K562 (cell line): ENCODE results near the gene FKBP8. TPM values are rescaled to one million over a fixed set of nuclear protein-coding genes. Genes with fewer than 3 reads are reported as not detected.

Experiments used
- ATAC-seq: fragments of 200-7000 bp; cut with Tn5 transposase; 3 replicates; pipeline ENCODE4 v1.9.1; 2020; ENCODE audit warnings: moderate library complexity
- BruUV-seq: library from RNA; stranded (reverse); fragments of 400-500 nt; replicated peaks from 2 replicates; lab custom pipeline; 2021; lab: Mats Ljungman, UMichigan
- CTCF ChIA-PET: fragments of 300-600 bp; formaldehyde crosslinking; extraction: SDS; loops from one replicate; lab custom pipeline; 2021; ENCODE audit warnings: low intra/inter-chr PET ratio; lab: Yijun Ruan, JAX
- POLR2A ChIA-PET: fragments of 300-600, 350-650 bp; sonication (Branson Sonifier 250); formaldehyde crosslinking; extraction: SDS; loops from one replicate; lab custom pipeline; 2021; ENCODE audit warnings: antibody characterized with exemption, inconsistent platforms; lab: Yijun Ruan, JAX
- DNase-seq, 4 experiments: peaks; one replicate each; pipeline versions ENCODE4 v3.0.0 to v3.0.0-alpha.2; 2011 to 2018; ENCODE audit warnings: low spot score in 3 of 4, mixed read lengths in 3 of 4; ENCODE audit errors: extremely low read depth in 1 of 4
- FAIRE-seq: peaks from 2 replicates; lab custom pipeline; 2011; peaks lifted over from hg19 to GRCh38; lab: Jason Lieb, UNC
- H2AFZ ChIP-seq: 2 replicates; pipeline ENCODE4 v1.6.0; 2011; ENCODE audit warnings: low read depth, low read length, control low read depth, inconsistent platforms
- H3K27ac ChIP-seq: fragments of 200-600 bp; 3 replicates; pipeline ENCODE4 v1.8.0; 2011; ENCODE audit warnings: low read depth, mild to moderate bottlenecking, control low read depth, inconsistent platforms, low read length, moderate library complexity, mixed read lengths; ENCODE audit errors: extremely low read depth
- H3K27me3 ChIP-seq, 2 experiments: fragments of 300-600 bp in 1 of 2; 2 replicates in 1 of 2; 3 replicates in 1 of 2; pipeline versions ENCODE4 v1.6.0 to v1.8.0; 2011; ENCODE audit warnings: inconsistent platforms in 2 of 2, low read length in 2 of 2, mild to moderate bottlenecking in 1 of 2, mixed read lengths in 1 of 2, moderate library complexity in 1 of 2; ENCODE audit not compliant: control insufficient read depth in 2 of 2, insufficient read depth in 2 of 2
- H3K36me3 ChIP-seq: fragments of 300-600 bp; 3 replicates; pipeline ENCODE4 v1.8.0; 2011; ENCODE audit warnings: mild to moderate bottlenecking, low read length, inconsistent platforms; ENCODE audit not compliant: control insufficient read depth, insufficient read depth
- H3K4me1 ChIP-seq, 2 experiments: fragments of 200-600 bp in 1 of 2; replicated peaks in 1 of 2; 2 replicates in 1 of 2; 3 replicates in 1 of 2; pipeline versions ENCODE4 v1.5.1 to v1.8.0; 2011; ENCODE audit warnings: inconsistent platforms in 2 of 2, low read length in 2 of 2, mild to moderate bottlenecking in 1 of 2, mixed read lengths in 1 of 2, moderate library complexity in 1 of 2; ENCODE audit not compliant: control insufficient read depth in 2 of 2, insufficient read depth in 2 of 2
- H3K4me2 ChIP-seq: 2 replicates; pipeline ENCODE4 v1.6.1; 2011; ENCODE audit warnings: low read length, control low read depth, inconsistent platforms, mixed read lengths; ENCODE audit not compliant: insufficient read depth
- H3K4me3 ChIP-seq: fragments of 200-600 bp; sonication (generic), shearing (Covaris generic); 2 replicates; pipeline ENCODE4 v1.5.1; 2016; ENCODE audit warnings: control low read depth, inconsistent platforms
- H3K79me2 ChIP-seq: fragments of 200-600 bp; 3 replicates; pipeline ENCODE4 v1.8.0; 2011; ENCODE audit warnings: low read length, inconsistent platforms; ENCODE audit not compliant: control insufficient read depth, insufficient read depth
- H3K9ac ChIP-seq, 2 experiments: 2 replicates each; pipeline versions ENCODE4 v1.6.0 to v1.6.1; 2011; ENCODE audit warnings: low read depth in 2 of 2, low read length in 2 of 2, control low read depth in 1 of 2, inconsistent platforms in 1 of 2, mild to moderate bottlenecking in 1 of 2, mixed read lengths in 1 of 2; ENCODE audit not compliant: insufficient read depth in 1 of 2
- H3K9me1 ChIP-seq: one replicate; pipeline ENCODE4 v1.6.0; 2011; ENCODE audit warnings: inconsistent platforms, mild to moderate bottlenecking, low read length, moderate library complexity; ENCODE audit not compliant: control insufficient read depth, insufficient read depth
- H3K9me3 ChIP-seq: replicated peaks from 2 replicates; pipeline ENCODE4 v1.5.1; 2011; ENCODE audit warnings: low read depth, low read length, inconsistent platforms; ENCODE audit not compliant: control insufficient read depth, insufficient read depth
- H4K20me1 ChIP-seq: replicated peaks from 2 replicates; pipeline ENCODE4 v1.6.1; 2011; ENCODE audit warnings: low read length, inconsistent platforms, mixed read lengths; ENCODE audit not compliant: control insufficient read depth, insufficient read depth
- HOXB6 ChIP-seq: fragments of 250-450 bp; sonication (Bioruptor Pico); IDR thresholded peaks from 2 replicates; pipeline ENCODE4 v1.5.1; 2022; ENCODE audit warnings: mild to moderate bottlenecking, borderline replicate concordance
- PHTF2 ChIP-seq: fragments of 250-450 bp; sonication (Bioruptor Pico); IDR thresholded peaks from 2 replicates; pipeline ENCODE4 v1.5.0; 2021; ENCODE audit warnings: mild to moderate bottlenecking
- POLR2G ChIP-seq: fragments of 200-400 bp; formaldehyde crosslinking; IDR thresholded peaks from 2 replicates; pipeline ENCODE4 v1.6.1; 2017; ENCODE audit warnings: low read depth, mild to moderate bottlenecking, antibody characterized with exemption, low read length, moderate library complexity
- TOE1 ChIP-seq, 2 experiments: fragments of 450-650 bp in 1 of 2; sonication (generic) in 1 of 2; formaldehyde crosslinking in 1 of 2; IDR thresholded peaks; 2 replicates each; pipeline versions ENCODE4 v1.7.1 to v1.8.0; 2016 to 2022; ENCODE audit warnings: borderline replicate concordance in 2 of 2, mild to moderate bottlenecking in 2 of 2, antibody characterized with exemption in 1 of 2, inconsistent platforms in 1 of 2, low read depth in 1 of 2, missing genetic modification reagents in 1 of 2, moderate library complexity in 1 of 2
- ZBTB17 ChIP-seq: fragments of 450-650 bp; formaldehyde crosslinking; IDR thresholded peaks from 2 replicates; pipeline ENCODE4 v1.4.0; 2020; ENCODE audit warnings: mild to moderate bottlenecking
- ZNF282 ChIP-seq: sonication (generic); formaldehyde crosslinking; IDR thresholded peaks from 2 replicates; pipeline ENCODE4 v1.8.1; 2023; ENCODE audit warnings: missing genetic modification reagents
- WGBS: fragments of 100-300 bp; shearing (Covaris generic); methylation state at CpG from one replicate; pipeline ENCODE4 v1.1.6; 2016; ENCODE audit warnings: low coverage, mixed read lengths; ENCODE audit not compliant: insufficient coverage; ENCODE audit errors: missing lambda C conversion rate; 5-methylcytosine and 5-hydroxymethylcytosine counted together
- in situ Hi-C: fragments of 300-500 bp; cut with MboI; formaldehyde crosslinking; loops from 4 replicates; pipeline ENCODE4 v1.15.0; 2018; ENCODE audit warnings: inconsistent platforms, mixed read lengths
- intact Hi-C: fragments of 100-400 bp; cut with micrococcal nuclease; formaldehyde crosslinking; loops from 2 replicates; pipeline ENCODE4 v1.14.2; 2022
- polyA plus RNA-seq, 8 experiments: library from polyadenylated mRNA; depleted of rRNA in 4 of 8; stranded (reverse) in 5 of 8; unstranded in 3 of 8; fragments of >200 nt; fragmentation: Nextera tagmentation in 2 of 8; fragmentation: Illumina TruSeq in 1 of 8; extraction: Ambion mirVana in 2 of 8; extraction: Trizol in 1 of 8; gene quantifications; 2 replicates each; pipeline versions ENCODE4 v1.2.1 to v1.2.3, GENCODE V29; 2011 to 2014; ENCODE audit warnings: inconsistent platforms in 1 of 8, missing spikeins in 1 of 8
- total RNA-seq, 7 experiments: library from RNA; depleted of rRNA in 6 of 7; stranded (reverse); fragments of >200 nt in 6 of 7; fragmentation: Illumina TruSeq in 2 of 7; extraction: Trizol in 2 of 7; gene quantifications; 2 replicates each; pipeline versions ENCODE4 v1.2.1 to v1.2.3, GENCODE V29; 2011 to 2021; ENCODE audit warnings: low replicate concordance in 1 of 7
- TF ChIP-seq, protein P1 (sequence below), 2 experiments: fragments of 450-650 bp in 1 of 2; IDR thresholded peaks; 2 replicates each; pipeline ENCODE4 v1.6.1; 2011 to 2017; ENCODE audit warnings: low read depth in 2 of 2, antibody characterized with exemption in 1 of 2, borderline replicate concordance in 1 of 2, low read length in 1 of 2, mild to moderate bottlenecking in 1 of 2, mixed read lengths in 1 of 2; ENCODE audit not compliant: control insufficient read depth in 1 of 2
- TF ChIP-seq, protein P2 (sequence below): fragments of 250-450 bp; sonication (Bioruptor Pico); IDR thresholded peaks from 2 replicates; pipeline ENCODE4 v1.6.1; 2021; ENCODE audit warnings: mild to moderate bottlenecking

Gene FKBP8
- total and polyA plus RNA-seq, 9 of the 15 experiments (the other 6 are each of a cell fraction or from before 2014, with no cell fraction given), result 0.46 to 236 (median 104) TPM

DNA sequence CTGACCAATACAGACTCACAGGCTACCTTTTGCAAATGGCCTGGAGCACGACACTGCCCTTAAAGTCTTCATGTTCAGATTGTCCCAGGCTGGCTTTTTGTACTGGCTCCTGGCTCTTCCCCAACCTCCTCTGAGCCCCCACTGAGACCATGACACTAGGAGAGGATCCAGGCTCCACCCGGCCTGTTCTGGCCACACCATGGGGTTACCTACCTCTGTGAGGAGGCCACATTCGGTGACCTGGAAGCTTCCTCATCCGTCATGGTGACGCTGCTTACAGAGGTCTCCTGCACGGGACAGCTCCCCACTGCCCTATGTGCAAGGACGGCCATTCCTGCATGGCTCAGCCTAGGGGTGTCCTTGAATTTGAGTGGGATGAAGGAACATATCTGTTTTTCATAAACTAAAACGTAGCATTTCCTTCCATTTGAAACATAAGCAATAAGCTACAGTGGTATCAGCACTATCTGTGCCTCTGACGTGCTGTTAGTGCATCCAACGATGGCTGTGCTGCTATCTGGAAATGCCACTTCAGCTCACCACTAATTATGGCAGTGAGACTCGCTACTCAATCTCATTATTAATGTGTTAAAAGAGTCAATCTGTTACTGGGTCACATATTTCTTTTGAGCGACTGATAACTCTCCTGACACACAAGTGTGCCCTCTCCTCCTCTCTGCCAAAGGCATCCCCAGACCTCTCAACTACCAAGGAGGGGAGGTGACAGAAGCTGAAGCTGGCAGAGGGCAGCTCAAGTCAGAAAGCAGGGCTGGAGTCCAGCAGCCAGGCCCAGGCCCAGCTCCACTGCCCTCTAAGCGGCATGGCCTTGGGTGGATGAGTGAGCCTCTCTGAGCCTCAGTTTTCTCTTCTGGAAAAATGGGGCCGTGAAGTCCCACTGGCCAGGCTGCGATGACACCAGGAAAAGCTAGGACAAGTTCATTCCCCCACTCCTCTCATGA is 51.1 kb downstream of the FKBP8 start (continued):
- TF ChIP-seq, protein P1, sequence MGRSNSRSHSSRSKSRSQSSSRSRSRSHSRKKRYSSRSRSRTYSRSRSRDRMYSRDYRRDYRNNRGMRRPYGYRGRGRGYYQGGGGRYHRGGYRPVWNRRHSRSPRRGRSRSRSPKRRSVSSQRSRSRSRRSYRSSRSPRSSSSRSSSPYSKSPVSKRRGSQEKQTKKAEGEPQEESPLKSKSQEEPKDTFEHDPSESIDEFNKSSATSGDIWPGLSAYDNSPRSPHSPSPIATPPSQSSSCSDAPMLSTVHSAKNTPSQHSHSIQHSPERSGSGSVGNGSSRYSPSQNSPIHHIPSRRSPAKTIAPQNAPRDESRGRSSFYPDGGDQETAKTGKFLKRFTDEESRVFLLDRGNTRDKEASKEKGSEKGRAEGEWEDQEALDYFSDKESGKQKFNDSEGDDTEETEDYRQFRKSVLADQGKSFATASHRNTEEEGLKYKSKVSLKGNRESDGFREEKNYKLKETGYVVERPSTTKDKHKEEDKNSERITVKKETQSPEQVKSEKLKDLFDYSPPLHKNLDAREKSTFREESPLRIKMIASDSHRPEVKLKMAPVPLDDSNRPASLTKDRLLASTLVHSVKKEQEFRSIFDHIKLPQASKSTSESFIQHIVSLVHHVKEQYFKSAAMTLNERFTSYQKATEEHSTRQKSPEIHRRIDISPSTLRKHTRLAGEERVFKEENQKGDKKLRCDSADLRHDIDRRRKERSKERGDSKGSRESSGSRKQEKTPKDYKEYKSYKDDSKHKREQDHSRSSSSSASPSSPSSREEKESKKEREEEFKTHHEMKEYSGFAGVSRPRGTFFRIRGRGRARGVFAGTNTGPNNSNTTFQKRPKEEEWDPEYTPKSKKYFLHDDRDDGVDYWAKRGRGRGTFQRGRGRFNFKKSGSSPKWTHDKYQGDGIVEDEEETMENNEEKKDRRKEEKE (IDR thresholded peaks at IDR 0.05; ENCODE audit: borderline replicate concordance in 1 of 2, control insufficient read depth in 1 of 2, low read depth in 2 of 2, low read length in 1 of 2), result no peak

DNA sequence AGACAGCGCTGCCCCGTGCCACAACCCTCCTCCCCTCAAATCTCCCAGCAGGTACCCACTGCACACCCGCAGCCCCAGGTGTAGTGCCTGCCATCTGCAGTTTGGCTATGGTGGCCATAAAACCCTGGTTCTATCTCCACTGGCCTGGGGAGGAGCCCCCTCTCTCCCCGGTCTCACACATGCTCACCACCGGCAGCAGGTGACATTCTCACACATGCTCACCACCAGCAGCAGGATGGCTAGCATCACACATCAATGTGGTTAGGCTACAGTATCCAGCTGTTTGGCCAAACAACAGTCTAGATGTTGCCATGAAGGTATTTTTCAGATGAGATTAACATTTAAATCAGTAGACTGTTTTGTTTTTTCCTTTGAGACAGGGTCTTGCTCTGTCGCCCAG is 52.6 kb downstream of the FKBP8 start:
- peaks cover 11% of the 10 kb centered on the region for H3K9me1 ChIP-seq
- peaks cover 72% of the 10 kb centered on the region for H4K20me1 ChIP-seq
- no peaks in the 10 kb centered on the region for H3K9me3 ChIP-seq
- no TSS peak for BruUV-seq
- peak overlapping the region in 1 of 2 experiments; percentile 36; a peak in 1 of 4 replicates for H3K9ac ChIP-seq
- ChIA-PET CTCF (no interaction called here), POLR2A (interaction anchor here (0.6 kb wide), 2 partner anchors 213 to 280 kb away, joined by 3 read pairs; no protein-coding TSS in a partner anchor)
- TF ChIP-seq ZNF282 (CRISPR knock-in tag) (no peak), POLR2G (0 out of 2 replicates have a peak, but pooled peaks have one; percentile 27), ZBTB17 (CRISPR knock-in tag) (no peak), PHTF2 (CRISPR knock-in tag) (no peak), TOE1 (IDR thresholded peaks at IDR 0.05; ENCODE audit: borderline replicate concordance) (no peak), TOE1 (CRISPR knock-in tag; IDR thresholded peaks at IDR 0.05; ENCODE audit: borderline replicate concordance, low read depth) (no peak), HOXB6 (CRISPR knock-in tag) (no peak)
- TF ChIP-seq, protein P2, sequence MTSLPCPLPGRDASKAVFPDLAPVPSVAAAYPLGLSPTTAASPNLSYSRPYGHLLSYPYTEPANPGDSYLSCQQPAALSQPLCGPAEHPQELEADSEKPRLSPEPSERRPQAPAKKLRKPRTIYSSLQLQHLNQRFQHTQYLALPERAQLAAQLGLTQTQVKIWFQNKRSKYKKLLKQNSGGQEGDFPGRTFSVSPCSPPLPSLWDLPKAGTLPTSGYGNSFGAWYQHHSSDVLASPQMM (CRISPR knock-in tag), result no peak
- no peaks in the 10 kb centered on the region for H3K27me3 ChIP-seq
- ATAC-seq (no peak), FAIRE-seq (no peak), DNase-seq (no peak)
- no peak overlapping the region for H3K27ac ChIP-seq
- in situ Hi-C loops (no loop called here), intact Hi-C loops (no loop called here)
- no peak overlapping the region for H3K4me3 ChIP-seq
- H2AFZ ChIP-seq, result no peak overlapping the region
- no peak overlapping the region for H3K4me2 ChIP-seq
- H3K79me2 ChIP-seq, result peaks cover 89% of the 10 kb centered on the region
- H3K4me1 ChIP-seq, result peaks cover 19 to 68% of the 10 kb centered on the region in 2 experiments; a peak in 4 of 5 replicates
- WGBS, result 88% methylated on average over 6 of the region's 6 CpGs
- no peaks in the 10 kb centered on the region for H3K36me3 ChIP-seq
